GM12878 (cell line): ENCODE results near the gene ZMYND15. TPM values are rescaled to one million over a fixed set of nuclear protein-coding genes. Genes with fewer than 3 reads are reported as not detected.

Experiments
- ATAC-seq: fragments of 200-7000 bp; cut with Tn5 transposase; 3 replicates; pipeline ENCODE4 v1.9.1; 2020; ENCODE audit warnings: mild to moderate bottlenecking, moderate library complexity
- BruUV-seq: library from RNA; stranded (reverse); fragments of 400-500 nt; replicated peaks from 2 replicates; lab custom pipeline; 2021; lab: Mats Ljungman, UMichigan
- CTCF ChIA-PET: fragments of 300-600 bp; sonication (Branson Sonifier 250); formaldehyde crosslinking; extraction: SDS; loops from one replicate; lab custom pipeline; 2021; ENCODE audit warnings: inconsistent platforms; lab: Yijun Ruan, JAX
- POLR2A ChIA-PET: fragments of 350-600 bp; formaldehyde crosslinking; extraction: SDS; loops from one replicate; lab custom pipeline; 2021; ENCODE audit warnings: inconsistent platforms; lab: Charles Lee
- RAD21 ChIA-PET: fragments of 300-600 bp; sonication (Branson Sonifier 250); formaldehyde crosslinking; loops from one replicate; lab custom pipeline; 2023; ENCODE audit warnings: antibody characterized with exemption; ENCODE audit not compliant: unreplicated experiment; lab: Charles Lee
- SMC1A ChIA-PET: fragments of 300-600 bp; sonication (Branson Sonifier 250); formaldehyde crosslinking; loops from one replicate; lab custom pipeline; 2023; ENCODE audit not compliant: unreplicated experiment, uncharacterized antibody; lab: Charles Lee
- DNase-seq: peaks from one replicate; pipeline ENCODE4 v3.0.0-alpha.2; 2011; ENCODE audit warnings: low read depth, low spot score
- FAIRE-seq: peaks from 3 replicates; lab custom pipeline; 2011; peaks lifted over from hg19 to GRCh38; lab: Jason Lieb, UNC
- H2AFZ ChIP-seq: 2 replicates; pipeline ENCODE4 v1.6.0; 2011; ENCODE audit warnings: low read depth, low read length, control low read depth; ENCODE audit not compliant: control insufficient read depth
- H3K27ac ChIP-seq: 2 replicates; pipeline ENCODE4 v1.5.1; 2011; ENCODE audit warnings: control low read depth; ENCODE audit not compliant: control insufficient read depth, insufficient read depth
- H3K27me3 ChIP-seq, 2 experiments: replicated peaks in 1 of 2; 2 replicates each; pipeline versions ENCODE4 v1.6.0 to v1.6.1; 2011; ENCODE audit warnings: low read length in 1 of 2; ENCODE audit not compliant: control insufficient read depth in 2 of 2, insufficient read depth in 2 of 2
- H3K36me3 ChIP-seq, 2 experiments: 2 replicates each; pipeline ENCODE4 v1.5.1; 2011; ENCODE audit warnings: low read length in 1 of 2; ENCODE audit not compliant: control insufficient read depth in 2 of 2, insufficient read depth in 2 of 2
- H3K4me1 ChIP-seq: 2 replicates; pipeline ENCODE4 v1.6.1; 2011; ENCODE audit warnings: mild to moderate bottlenecking, low read length, moderate library complexity, mixed read lengths; ENCODE audit not compliant: control insufficient read depth, insufficient read depth
- H3K4me2 ChIP-seq: 2 replicates; pipeline ENCODE4 v1.6.0; 2011; ENCODE audit warnings: control low read depth; ENCODE audit not compliant: control insufficient read depth, insufficient read depth
- H3K4me3 ChIP-seq: fragments of 200-600 bp; sonication (generic); 2 replicates; pipeline ENCODE4 v1.5.1; 2016
- H3K79me2 ChIP-seq: 2 replicates; pipeline ENCODE4 v1.6.0; 2011; ENCODE audit warnings: low read length; ENCODE audit not compliant: control insufficient read depth, insufficient read depth
- H3K9ac ChIP-seq: 2 replicates; pipeline ENCODE4 v1.8.0; 2011; ENCODE audit warnings: low read length, control low read depth, mixed read lengths; ENCODE audit not compliant: control insufficient read depth, insufficient read depth
- H3K9me3 ChIP-seq: replicated peaks from 3 replicates; pipeline ENCODE4 v1.5.1; 2011; ENCODE audit warnings: mild to moderate bottlenecking, low read length; ENCODE audit not compliant: control insufficient read depth, insufficient read depth
- H4K20me1 ChIP-seq: 2 replicates; pipeline ENCODE4 v1.6.0; 2011; ENCODE audit not compliant: control insufficient read depth, insufficient read depth
- ATF7 ChIP-seq: fragments of 450-650 bp; IDR thresholded peaks from 2 replicates; pipeline ENCODE4 v1.6.1; 2016; ENCODE audit warnings: low read depth, mild to moderate bottlenecking
- CHD1 ChIP-seq: IDR thresholded peaks from 2 replicates; pipeline ENCODE4 v1.6.1; 2012; ENCODE audit warnings: low read depth, low read length, improper control_type of control experiment
- CREM ChIP-seq: IDR thresholded peaks from 2 replicates; pipeline ENCODE4 v1.6.1; 2014; ENCODE audit warnings: antibody characterized with exemption, low read depth
- IKZF1 ChIP-seq: fragments of 450-650 bp; conservative IDR thresholded peaks from 2 replicates; pipeline ENCODE4 v1.6.1; 2017; ENCODE audit warnings: antibody characterized with exemption, mild to moderate bottlenecking
- NFIC ChIP-seq: IDR thresholded peaks from 2 replicates; pipeline ENCODE4 v1.6.1; 2012; ENCODE audit warnings: low read depth, mild to moderate bottlenecking, inconsistent platforms, low read length, moderate library complexity
- NR2C2 ChIP-seq: IDR thresholded peaks from 2 replicates; pipeline ENCODE4 v1.6.1; 2011; ENCODE audit warnings: borderline replicate concordance, low read depth; ENCODE audit not compliant: control insufficient read depth, insufficient read length
- RELA ChIP-seq: fragments of 450-650 bp; IDR thresholded peaks from 2 replicates; pipeline ENCODE4 v1.8.0; 2014; ENCODE audit warnings: borderline replicate concordance; ENCODE audit not compliant: partially characterized antibody
- SPI1 ChIP-seq: IDR thresholded peaks from 2 replicates; pipeline ENCODE4 v1.6.1; 2011; ENCODE audit warnings: low read depth, mild to moderate bottlenecking, low read length, moderate library complexity, borderline replicate concordance; ENCODE audit not compliant: insufficient read depth
- ZNF384 ChIP-seq: IDR thresholded peaks from 2 replicates; pipeline ENCODE4 v1.6.1; 2012; ENCODE audit warnings: low read depth, mild to moderate bottlenecking, low read length, improper control_type of control experiment, borderline replicate concordance
- WGBS: methylation state at CpG from one replicate; pipeline ENCODE4 v1.1.6; 2016; ENCODE audit warnings: low lambda C conversion rate; ENCODE audit not compliant: insufficient replicate concordance, insufficient coverage; ENCODE audit errors: missing lambda C conversion rate; 5-methylcytosine and 5-hydroxymethylcytosine counted together
- in situ Hi-C: fragments of 300-500 bp; cut with MboI; formaldehyde crosslinking; loops from 9 replicates; pipeline ENCODE4 v1.14.3; 2018; ENCODE audit warnings: mixed read lengths
- intact Hi-C: fragments of 100-400 bp; cut with micrococcal nuclease; formaldehyde crosslinking; loops from one replicate; pipeline ENCODE4 v1.14.2; 2022; ENCODE audit not compliant: unreplicated experiment
- polyA plus RNA-seq, 11 experiments: library from polyadenylated mRNA; depleted of rRNA in 4 of 11; unstranded in 6 of 11; stranded (reverse) in 5 of 11; fragments of >200 nt; fragmentation: Nextera tagmentation in 4 of 11; fragmentation: Illumina TruSeq in 1 of 11; extraction: Ambion mirVana in 4 of 11; extraction: Trizol in 1 of 11; gene quantifications; 1 replicate in 1 of 11; 2 replicates in 10 of 11; pipeline versions ENCODE4 v1.2.1 to v1.2.3, GENCODE V29; 2011 to 2016; ENCODE audit warnings: inconsistent platforms in 2 of 11, missing spikeins in 2 of 11, low read depth in 1 of 11
- total RNA-seq, 4 experiments: library from RNA; depleted of rRNA in 3 of 4; stranded (reverse); fragments of >200 nt in 3 of 4; fragmentation: Illumina TruSeq in 1 of 4; extraction: Trizol in 1 of 4; gene quantifications; 2 replicates each; pipeline versions ENCODE4 v1.2.1 to v1.2.3, GENCODE V29; 2013 to 2021
- TF ChIP-seq, protein P1 (sequence below): IDR thresholded peaks from 2 replicates; pipeline ENCODE4 v1.6.1; 2011; ENCODE audit warnings: borderline replicate concordance, low read depth, mild to moderate bottlenecking, moderate library complexity, mixed read lengths, low read length; ENCODE audit not compliant: insufficient read depth; ENCODE audit errors: extremely low read length

ZMYND15 gene
- total and polyA plus RNA-seq, 10 of the 15 experiments (the other 5 are each of a cell fraction or from before 2014, with no cell fraction given): 0.03 to 0.17 (median 0.06) TPM; not detected in 4

DNA sequence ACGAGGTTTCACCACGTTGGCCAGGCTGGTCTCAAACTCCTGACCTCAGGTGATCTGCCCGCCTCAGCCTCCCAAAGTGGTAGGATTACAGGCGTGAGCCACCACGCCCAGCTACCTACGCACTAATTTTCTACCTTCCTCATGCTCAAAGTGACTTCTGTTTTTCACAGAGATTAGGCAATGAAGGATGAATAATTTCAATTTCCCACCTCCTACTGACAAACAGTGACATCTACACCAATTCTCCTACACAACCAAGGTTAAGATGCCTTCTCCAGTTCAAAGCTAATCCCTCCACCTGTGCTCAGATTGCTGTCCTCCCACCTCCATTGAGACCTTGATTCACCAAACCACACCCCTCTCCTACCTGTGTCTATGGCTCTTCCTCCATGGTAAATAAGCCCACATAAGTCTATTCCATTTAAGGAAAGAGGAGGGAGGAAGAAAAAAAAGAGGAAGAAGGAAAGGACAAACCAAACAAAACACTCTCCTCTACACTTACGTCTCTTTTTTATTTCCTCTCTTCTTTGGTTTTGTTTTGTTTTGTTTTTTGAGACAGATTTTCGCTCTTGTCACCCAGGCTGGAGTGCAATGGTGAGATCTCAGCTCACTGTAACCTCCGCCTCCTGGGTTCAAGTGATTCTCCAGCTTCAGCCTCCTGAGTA, 13.9 kb upstream of the ZMYND15 start:
- Histone ChIP-seq H3K27ac (no peak overlapping the region), H3K4me2 (no peak overlapping the region), H4K20me1 (no peaks in the 10 kb centered on the region), H3K36me3 (no peaks in the 10 kb centered on the region), H3K4me3 (no peak overlapping the region), H3K27me3 (no peaks in the 10 kb centered on the region)
- no TSS peak for BruUV-seq
- DNase-seq: no peak
- in situ Hi-C loops (no loop called here), intact Hi-C loops (no loop called here)
- 72% methylated on average over 9 of the region's 9 CpGs for WGBS
- TF ChIP-seq SPI1: 0 out of 2 replicates have a peak, but pooled peaks have one; percentile 5
- TF ChIP-seq NR2C2: no peak
- TF ChIP-seq, all 136 proteins: peak for 1
- ChIA-PET SMC1A (interaction anchor here (1.6 kb wide), 1 partner anchor 12 kb away, joined by 3 read pairs; no protein-coding TSS in a partner anchor), POLR2A (interaction anchor here (1.4 kb wide), 1 partner anchor 24 kb away, joined by 3 read pairs; no protein-coding TSS in a partner anchor), RAD21 (interaction anchor here (0.9 to 1.4 kb wide), 2 partner anchors 12 to 15 kb away, joined by 3 to 4 read pairs; partner anchors contain the start of gene ARRB2), CTCF (interaction anchor here (0.6 to 1.3 kb wide), 3 partner anchors 16 to 574 kb away, joined by 3 read pairs; partner anchors contain the start of gene ARRB2)
- no peak for ATAC-seq
- Histone ChIP-seq H2AFZ (no peak overlapping the region), H3K9me3 (no peaks in the 10 kb centered on the region), H3K9ac (no peak overlapping the region), H3K4me1 (peaks cover 10% of the 10 kb centered on the region), H3K79me2 (peaks cover 2% of the 10 kb centered on the region)
- FAIRE-seq: no peak

DNA sequence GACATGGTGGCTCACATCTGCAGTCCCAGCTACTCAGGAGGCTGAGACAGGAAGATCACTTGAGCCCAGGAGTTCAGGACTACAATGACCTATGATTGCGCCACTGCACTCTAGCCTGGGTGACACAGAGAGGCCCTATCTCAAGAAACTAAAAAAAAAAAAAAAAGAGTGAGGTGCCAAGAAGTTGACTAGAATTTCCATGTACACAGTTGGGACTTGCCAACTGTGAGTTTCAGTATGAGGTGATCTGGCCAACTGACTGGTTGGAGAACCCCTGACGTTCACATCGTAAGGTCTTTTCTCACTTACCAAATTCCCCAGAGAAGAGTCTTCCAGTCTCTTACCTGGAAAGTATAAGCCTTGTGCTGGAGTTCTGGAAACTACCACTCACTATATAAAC, 11.5 kb upstream of the ZMYND15 start:
- no peak overlapping the region for H3K4me3 ChIP-seq
- H3K4me1 ChIP-seq: peaks cover 10% of the 10 kb centered on the region
- FAIRE-seq (no peak), ATAC-seq (peak; percentile 8), DNase-seq (no peak)
- no TSS peak for BruUV-seq
- RAD21 ChIA-PET: interaction anchor here (0.7 to 1.4 kb wide), 2 partner anchors 62 to 112 kb away, joined by 4 read pairs; no protein-coding TSS in a partner anchor
- no peak overlapping the region for H2AFZ ChIP-seq
- H4K20me1 ChIP-seq: no peaks in the 10 kb centered on the region
- H3K36me3 ChIP-seq: no peaks in the 10 kb centered on the region
- CTCF ChIA-PET: interaction anchor here (0.5 kb wide), 1 partner anchor 485 kb away, joined by 3 read pairs; no protein-coding TSS in a partner anchor
- intact Hi-C loops (no loop called here), in situ Hi-C loops (no loop called here)
- 0 out of 2 replicates have a peak overlapping the region, but pooled peaks have one; percentile 2 for H3K4me2 ChIP-seq
- H3K27ac ChIP-seq: no peak overlapping the region
- H3K9me3 ChIP-seq: no peaks in the 10 kb centered on the region
- SMC1A ChIA-PET: interaction anchor here (1.0 kb wide), 1 partner anchor 16 kb away, joined by 4 read pairs; no protein-coding TSS in a partner anchor
- H3K9ac ChIP-seq: no peak overlapping the region
- H3K27me3 ChIP-seq: no peaks in the 10 kb centered on the region
- H3K79me2 ChIP-seq: peaks cover 4% of the 10 kb centered on the region
- 10% methylated on average over 3 of the region's 3 CpGs for WGBS
- POLR2A ChIA-PET: interaction anchor here (1.0 to 1.1 kb wide), 2 partner anchors 16 to 18 kb away, joined by 3 to 4 read pairs; no protein-coding TSS in a partner anchor
- TF ChIP-seq CREM (0 out of 2 replicates have a peak, but pooled peaks have one; percentile 21), ZNF384 (peak; percentile 51; the same call in 1 of the 2 replicates), ATF7 (peak; percentile 61; the same call in 1 of the 2 replicates), IKZF1 (peak; percentile 82), RELA (no peak), CHD1 (no peak), NFIC (peak; percentile 72; the same call in 1 of the 2 replicates)
- TF ChIP-seq, protein P1, sequence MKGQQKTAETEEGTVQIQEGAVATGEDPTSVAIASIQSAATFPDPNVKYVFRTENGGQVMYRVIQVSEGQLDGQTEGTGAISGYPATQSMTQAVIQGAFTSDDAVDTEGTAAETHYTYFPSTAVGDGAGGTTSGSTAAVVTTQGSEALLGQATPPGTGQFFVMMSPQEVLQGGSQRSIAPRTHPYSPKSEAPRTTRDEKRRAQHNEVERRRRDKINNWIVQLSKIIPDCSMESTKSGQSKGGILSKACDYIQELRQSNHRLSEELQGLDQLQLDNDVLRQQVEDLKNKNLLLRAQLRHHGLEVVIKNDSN: no peak
